HG03575 (cell line): Measurements from ENCODE around the gene ATXN7L1.
"Not testable (repeated sequence)": the region's sequence is repeated elsewhere in the genome, so short reads cannot be mapped to it uniquely, and the experiment has no call there.

ENCODE experiments used
- ATAC-seq: cut with Tn5 transposase; IDR thresholded peaks from one replicate; pipeline ENCODE4 v1.9.1; 2021; ENCODE audit not compliant: unreplicated experiment, insufficient number of reproducible peaks, low FRiP score; ENCODE audit errors: extremely low read depth

ATXN7L1 gene

GRCh38 chr7:105731042-105731441 is 145.4 kb downstream of the ATXN7L1 start:
- no peak for ATAC-seq

- ATAC-seq, result no peak
Observed at GRCh38 chr7:105728028-105728427, 148.4 kb downstream of the ATXN7L1 start.

- ATAC-seq, result no peak
Observed at GRCh38 chr7:105724688-105725087, 151.7 kb downstream of the ATXN7L1 start.

- ATAC-seq, result no peak
Observed at GRCh38 chr7:105723572-105723971, 152.8 kb downstream of the ATXN7L1 start.

GRCh38 chr7:105721571-105722104 is 154.8 kb downstream of the ATXN7L1 start:
- ATAC-seq, result no peak

- ATAC-seq, result no peak
Observed at GRCh38 chr7:105719919-105720318, 156.5 kb downstream of the ATXN7L1 start.

GRCh38 chr7:105719395-105719794 is 157.0 kb downstream of the ATXN7L1 start:
- no peak for ATAC-seq

- ATAC-seq, result no peak
Observed at GRCh38 chr7:105718511-105718925, 157.9 kb downstream of the ATXN7L1 start.

- ATAC-seq, result no peak
Observed at GRCh38 chr7:105715528-105715927, 160.9 kb downstream of the ATXN7L1 start.

GRCh38 chr7:105713488-105714465 is 162.6 kb downstream of the ATXN7L1 start:
- ATAC-seq, result no peak

GRCh38 chr7:105712877-105713276 is 163.5 kb downstream of the ATXN7L1 start:
- no peak for ATAC-seq

- ATAC-seq, result no peak
Observed at GRCh38 chr7:105711726-105712402, 164.5 kb downstream of the ATXN7L1 start.

GRCh38 chr7:105710720-105711119 is 165.7 kb downstream of the ATXN7L1 start:
- ATAC-seq, result not testable (repeated sequence)

GRCh38 chr7:105708763-105709080 is 167.7 kb downstream of the ATXN7L1 start:
- ATAC-seq, result no peak

- ATAC-seq, result no peak
Observed at GRCh38 chr7:105707967-105708762, 168.2 kb downstream of the ATXN7L1 start.

- ATAC-seq, result no peak
Observed at GRCh38 chr7:105707381-105707780, 169.0 kb downstream of the ATXN7L1 start.

- ATAC-seq, result no peak
Observed at GRCh38 chr7:105705427-105705826, 171.0 kb downstream of the ATXN7L1 start.

- no peak for ATAC-seq
Observed at GRCh38 chr7:105703207-105703930, 173.0 kb downstream of the ATXN7L1 start.
